IMR-90 (cell line): ENCODE results near the gene TAF1B. TPM values are rescaled to one million over a fixed set of nuclear protein-coding genes. Genes with fewer than 3 reads are reported as not detected.

ENCODE experiments used
- ATAC-seq: fragments of 200-7000 bp; cut with Tn5 transposase; 2 replicates; pipeline ENCODE4 v1.9.1; 2020; ENCODE audit warnings: low read depth, mild to moderate bottlenecking, moderate library complexity
- BruUV-seq: library from RNA; stranded (reverse); fragments of 400-500 nt; replicated peaks from 2 replicates; lab custom pipeline; 2021; lab: Mats Ljungman, UMichigan
- CTCF ChIA-PET: fragments of 300-600 bp; formaldehyde crosslinking; extraction: SDS; loops from one replicate; lab custom pipeline; 2021; ENCODE audit warnings: antibody characterized with exemption; lab: Yijun Ruan, JAX
- POLR2A ChIA-PET: fragments of 300-600 bp; sonication (Branson Sonifier 250); formaldehyde crosslinking; loops from one replicate; lab custom pipeline; 2022; ENCODE audit warnings: antibody characterized with exemption; ENCODE audit not compliant: unreplicated experiment; lab: Charles Lee
- DNase-seq: peaks from one replicate; pipeline ENCODE4 v3.0.0; 2013
- H2AFZ ChIP-seq: replicated peaks from 2 replicates; pipeline ENCODE3; 2013; ENCODE audit warnings: low read length, mild to moderate bottlenecking; ENCODE audit not compliant: poor library complexity
- H2AK5ac ChIP-seq: 2 replicates; pipeline ENCODE4 v1.6.1; 2013; ENCODE audit warnings: low read depth, low read length, inconsistent platforms
- H2AK9ac ChIP-seq: replicated peaks from 2 replicates; pipeline ENCODE3; 2013; ENCODE audit warnings: mild to moderate bottlenecking, low read depth, low read length, moderate library complexity; ENCODE audit not compliant: poor library complexity
- H2BK120ac ChIP-seq: 2 replicates; pipeline ENCODE4 v1.6.1; 2013; ENCODE audit warnings: low read depth, low read length, inconsistent platforms
- H2BK15ac ChIP-seq: 3 replicates; pipeline ENCODE4 v1.6.1; 2013; ENCODE audit warnings: low read depth, low read length, inconsistent platforms
- H2BK20ac ChIP-seq: 2 replicates; pipeline ENCODE4 v1.6.1; 2013; ENCODE audit warnings: low read depth, mild to moderate bottlenecking, inconsistent platforms, low read length, moderate library complexity
- H2BK5ac ChIP-seq: 2 replicates; pipeline ENCODE4 v1.6.1; 2013; ENCODE audit warnings: mild to moderate bottlenecking, low read depth, low read length, inconsistent platforms; ENCODE audit not compliant: poor library complexity, severe bottlenecking
- H3K14ac ChIP-seq: replicated peaks from 2 replicates; pipeline ENCODE4 v1.6.1; 2013; ENCODE audit warnings: low read depth, low read length, inconsistent platforms
- H3K18ac ChIP-seq: 2 replicates; pipeline ENCODE4 v1.6.1; 2013; ENCODE audit warnings: low read depth, low read length, control low read depth
- H3K23ac ChIP-seq: 2 replicates; pipeline ENCODE4 v1.6.1; 2013; ENCODE audit warnings: low read depth, low read length, inconsistent platforms
- H3K27ac ChIP-seq: 2 replicates; pipeline ENCODE4 v1.5.1; 2013; ENCODE audit warnings: mild to moderate bottlenecking, control low read depth, low read length; ENCODE audit not compliant: insufficient read depth
- H3K27me3 ChIP-seq: 2 replicates; pipeline ENCODE4 v1.6.1; 2013; ENCODE audit warnings: low read length; ENCODE audit not compliant: control insufficient read depth, insufficient read depth
- H3K36me3 ChIP-seq: 2 replicates; pipeline ENCODE4 v1.6.1; 2013; ENCODE audit warnings: low read length, mixed read lengths; ENCODE audit not compliant: control insufficient read depth, insufficient read depth
- H3K4ac ChIP-seq: 2 replicates; pipeline ENCODE4 v1.6.1; 2013; ENCODE audit warnings: low read depth, low read length, inconsistent platforms
- H3K4me1 ChIP-seq: 2 replicates; pipeline ENCODE4 v1.6.1; 2013; ENCODE audit warnings: low read length, mixed read lengths; ENCODE audit not compliant: control insufficient read depth, insufficient read depth
- H3K4me2 ChIP-seq: 2 replicates; pipeline ENCODE4 v1.6.1; 2013; ENCODE audit warnings: low read depth, mild to moderate bottlenecking, control low read depth, low read length, moderate library complexity
- H3K4me3 ChIP-seq: 2 replicates; pipeline ENCODE4 v1.5.1; 2013; ENCODE audit warnings: low read depth, mild to moderate bottlenecking, control low read depth, low read length, moderate library complexity; ENCODE audit not compliant: insufficient read depth
- H3K56ac ChIP-seq: 2 replicates; pipeline ENCODE4 v1.6.1; 2013; ENCODE audit warnings: low read length, inconsistent platforms; ENCODE audit not compliant: insufficient read depth; ENCODE audit errors: extremely low read depth
- H3K79me1 ChIP-seq, 2 experiments: 2 replicates each; pipeline ENCODE4 v1.6.1; 2013; ENCODE audit warnings: low read length in 2 of 2, inconsistent platforms in 1 of 2, low read depth in 1 of 2
- H3K9ac ChIP-seq: 2 replicates; pipeline ENCODE4 v1.6.1; 2013; ENCODE audit warnings: low read depth, low read length, control low read depth
- H3K9me1 ChIP-seq: 2 replicates; pipeline ENCODE4 v1.6.1; 2013; ENCODE audit warnings: low read length, inconsistent platforms; ENCODE audit not compliant: insufficient read depth
- H3K9me3 ChIP-seq: 2 replicates; pipeline ENCODE4 v1.6.1; 2013; ENCODE audit warnings: low read length; ENCODE audit not compliant: control insufficient read depth, insufficient read depth
- H4K20me1 ChIP-seq: 2 replicates; pipeline ENCODE4 v1.6.1; 2013; ENCODE audit warnings: low read length, inconsistent platforms; ENCODE audit not compliant: insufficient read depth
- H4K5ac ChIP-seq: 2 replicates; pipeline ENCODE4 v1.6.1; 2013; ENCODE audit warnings: mild to moderate bottlenecking, low read depth, low read length, control low read depth
- H4K8ac ChIP-seq, 2 experiments: 2 replicates each; pipeline ENCODE4 v1.6.1; 2013; ENCODE audit warnings: low read depth in 2 of 2, low read length in 2 of 2, control low read depth in 1 of 2, inconsistent platforms in 1 of 2
- H4K91ac ChIP-seq: 2 replicates; pipeline ENCODE4 v1.6.1; 2013; ENCODE audit warnings: low read depth, low read length, inconsistent platforms; ENCODE audit not compliant: insufficient read depth
- CEBPB ChIP-seq: IDR thresholded peaks from 2 replicates; pipeline ENCODE4 v1.6.1; 2012; ENCODE audit warnings: low read depth, low read length, improper control_type of control experiment
- RCOR1 ChIP-seq: IDR thresholded peaks from 2 replicates; pipeline ENCODE4 v1.6.1; 2012; ENCODE audit warnings: mild to moderate bottlenecking, low read length, improper control_type of control experiment; ENCODE audit not compliant: insufficient replicate concordance
- WGBS, 2 experiments: methylation state at CpG; one replicate each; pipeline versions ENCODE4 v1.1.5 to v1.1.7; 2013; ENCODE audit warnings: missing lambda C conversion rate in 2 of 2; ENCODE audit not compliant: insufficient read length in 1 of 2; ENCODE audit errors: extremely low coverage in 2 of 2; 5-methylcytosine and 5-hydroxymethylcytosine counted together
- dilution Hi-C: fragments of 300-500 bp; cut with HindIII; formaldehyde crosslinking; loops from one replicate; pipeline ENCODE4 v1.14.3; 2018; ENCODE audit warnings: low sequenced_read_pairs; ENCODE audit not compliant: unreplicated experiment
- in situ Hi-C: fragments of 300-500 bp; cut with MboI; formaldehyde crosslinking; loops from 3 replicates; pipeline ENCODE4 v1.14.3; 2019; ENCODE audit warnings: low sequenced_read_pairs, inconsistent platforms, mixed read lengths
- intact Hi-C: fragments of 100-400 bp; cut with micrococcal nuclease; formaldehyde crosslinking; loops from 2 replicates; pipeline ENCODE4 v1.10.0; 2022
- polyA plus RNA-seq, 3 experiments: library from polyadenylated mRNA; depleted of rRNA; stranded (reverse); fragments of >200 nt; gene quantifications; 2 replicates each; pipeline ENCODE4 v1.2.3, GENCODE V29; 2012; ENCODE audit warnings: low replicate concordance in 1 of 3
- total RNA-seq: library from RNA; depleted of rRNA; stranded (reverse); fragments of >200 nt; gene quantifications from 2 replicates; pipeline ENCODE4 v1.2.3, GENCODE V29; 2012

Gene TAF1B
- total and polyA plus RNA-seq, 2 of the 4 experiments (the other 2 are of a cell fraction) = 8.4 to 19.9 TPM

- dilution Hi-C loops = no loop called here
Observed at GRCh38 chr2:9847140-9847539, 3.9 kb downstream of the TAF1B start.

More at GRCh38 chr2:9847140-9847539, 3.9 kb downstream of the TAF1B start:
- intact Hi-C loops (no loop called here), in situ Hi-C loops (no loop called here)
- H3K4me2 ChIP-seq = no peak overlapping the region
- H4K20me1 ChIP-seq = no peaks in the 10 kb centered on the region
- ATAC-seq (no peak), DNase-seq (peak; percentile 41)
- H2AFZ ChIP-seq = no peak overlapping the region
- H3K79me1 ChIP-seq = peaks cover 30 to 47% of the 10 kb centered on the region in 2 experiments
- no peak overlapping the region for H3K9ac ChIP-seq
- H4K8ac ChIP-seq = no peak overlapping the region
- no peak overlapping the region for H3K23ac ChIP-seq
- no peak overlapping the region for H2AK9ac ChIP-seq
- H2BK120ac ChIP-seq = no peak overlapping the region
- H2BK15ac ChIP-seq = no peak overlapping the region
- peaks cover 16% of the 10 kb centered on the region for H3K36me3 ChIP-seq
- ChIA-PET CTCF (no interaction called here), POLR2A (no interaction called here)
- no peak overlapping the region for H3K4ac ChIP-seq
- H4K5ac ChIP-seq = no peak overlapping the region
- no peak overlapping the region for H2AK5ac ChIP-seq
- no TSS peak for BruUV-seq
- no peaks in the 10 kb centered on the region for H3K9me3 ChIP-seq
- no peak overlapping the region for H4K91ac ChIP-seq
- no peak overlapping the region for H2BK20ac ChIP-seq
- H3K18ac ChIP-seq = no peak overlapping the region
- no peak overlapping the region for H3K14ac ChIP-seq
- H3K4me1 ChIP-seq = peaks cover 7% of the 10 kb centered on the region
- H3K4me3 ChIP-seq = no peak overlapping the region
- H2BK5ac ChIP-seq = no peak overlapping the region
- WGBS, 2 experiments = 88% methylated on average over 2 of the region's 4 CpGs; no CpG with 5 or more reads in 1 of the 2 experiments
- no peak overlapping the region for H3K56ac ChIP-seq
- no peaks in the 10 kb centered on the region for H3K27me3 ChIP-seq
- no peak overlapping the region for H3K27ac ChIP-seq
- TF ChIP-seq CEBPB = peak; percentile 83
- no peak for TF ChIP-seq RCOR1
- H3K9me1 ChIP-seq = peaks cover 9% of the 10 kb centered on the region
